AG04450 (cell line): ENCODE results near the gene RPUSD3. TPM values are rescaled to one million over a fixed set of nuclear protein-coding genes. Genes with fewer than 3 reads are reported as not detected.
A peak's percentile ranks its signal among the peaks of the same experiment; 100 is the strongest.

Source experiments
- CTCF ChIA-PET: fragments of 300-600, 350-600 bp; formaldehyde crosslinking; extraction: SDS; loops from one replicate; lab custom pipeline; 2022; ENCODE audit warnings: antibody characterized with exemption, inconsistent platforms; lab: Charles Lee
- POLR2A ChIA-PET: fragments of 350-600 bp; formaldehyde crosslinking; extraction: SDS; loops from one replicate; lab custom pipeline; 2021; ENCODE audit warnings: antibody characterized with exemption, inconsistent platforms; lab: Yijun Ruan, JAX
- DNase-seq: peaks from one replicate; pipeline ENCODE4 v3.0.0-alpha.2; 2011; ENCODE audit warnings: low read depth, low spot score
- H3K27ac ChIP-seq: one replicate; pipeline ENCODE4 v1.5.1; 2012; ENCODE audit warnings: low read depth, low read length, control low read depth
- H3K27me3 ChIP-seq: one replicate; pipeline ENCODE4 v1.6.0; 2012; ENCODE audit warnings: low read length; ENCODE audit not compliant: control insufficient read depth, insufficient read depth
- H3K4me3 ChIP-seq: 2 replicates; pipeline ENCODE4 v1.5.1; 2011; ENCODE audit warnings: mild to moderate bottlenecking, low read depth, low read length, control low read depth
- H3K9me3 ChIP-seq: 2 replicates; pipeline ENCODE4 v1.5.1; 2012; ENCODE audit warnings: low read length; ENCODE audit not compliant: control insufficient read depth, insufficient read depth
- polyA plus RNA-seq: library from polyadenylated mRNA; depleted of rRNA; stranded (reverse); fragments of >200 nt; gene quantifications from 2 replicates; pipeline ENCODE4 v1.2.3, GENCODE V29; 2011
- TF ChIP-seq, protein P1 (sequence below): IDR thresholded peaks from 2 replicates; pipeline ENCODE4 v1.5.1; 2011; ENCODE audit warnings: low read depth, low read length, control low read depth, inconsistent platforms

Gene RPUSD3
- polyA plus RNA-seq, 1 experiment, result 29.0 TPM

DNA sequence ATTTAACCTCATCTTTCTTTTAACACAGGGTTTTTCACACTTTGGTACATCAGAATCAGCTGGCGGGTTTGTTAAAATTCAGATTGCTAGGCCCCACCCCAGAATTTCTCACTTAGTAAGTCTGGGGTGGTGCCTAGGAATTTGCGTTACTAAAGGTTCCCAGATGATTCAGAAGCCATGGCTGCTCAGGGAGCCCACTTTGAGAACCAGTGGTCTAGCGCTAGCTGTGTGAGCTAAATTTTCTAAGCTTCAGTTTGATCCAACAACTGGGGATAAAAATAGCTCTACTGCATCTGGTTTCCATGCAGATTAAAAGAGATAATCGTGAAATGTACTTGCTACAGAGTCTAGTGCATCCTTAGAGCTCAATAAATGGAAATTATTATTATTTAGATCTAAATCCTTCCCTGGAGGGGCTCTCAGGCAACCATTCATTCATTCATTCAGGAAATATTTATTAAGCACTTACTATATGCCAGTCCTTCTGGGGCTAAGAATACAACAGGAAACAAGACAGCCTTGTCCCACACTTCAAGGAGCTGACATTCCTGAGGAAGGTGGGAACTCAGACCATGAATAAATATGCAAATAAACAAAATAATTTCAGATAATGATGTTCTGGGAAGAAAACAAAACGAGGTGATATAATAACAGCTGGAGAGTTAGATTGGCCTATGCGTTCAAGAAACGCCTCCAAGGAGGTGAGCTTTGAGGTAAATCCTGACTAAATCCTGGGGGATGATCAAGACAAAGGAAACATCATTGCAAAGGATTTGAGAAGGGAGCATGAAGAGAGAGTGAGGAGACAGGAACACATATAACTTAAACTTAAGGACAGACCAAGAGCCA lies 40.1 kb upstream of the RPUSD3 start:
- ChIA-PET POLR2A (interaction anchor here (0.6 to 1.1 kb wide), 2 partner anchors 13 to 20 kb away, joined by 4 to 5 read pairs; no protein-coding TSS in a partner anchor), CTCF (interaction anchor here (0.6 to 1.6 kb wide), 4 partner anchors 10 to 355 kb away, joined by 3 to 6 read pairs (median 4); no protein-coding TSS in a partner anchor)
- no peak for DNase-seq
- peak overlapping the region; percentile 39 for H3K27ac ChIP-seq
- H3K4me3 ChIP-seq, result no peak overlapping the region
- TF ChIP-seq, protein P1, sequence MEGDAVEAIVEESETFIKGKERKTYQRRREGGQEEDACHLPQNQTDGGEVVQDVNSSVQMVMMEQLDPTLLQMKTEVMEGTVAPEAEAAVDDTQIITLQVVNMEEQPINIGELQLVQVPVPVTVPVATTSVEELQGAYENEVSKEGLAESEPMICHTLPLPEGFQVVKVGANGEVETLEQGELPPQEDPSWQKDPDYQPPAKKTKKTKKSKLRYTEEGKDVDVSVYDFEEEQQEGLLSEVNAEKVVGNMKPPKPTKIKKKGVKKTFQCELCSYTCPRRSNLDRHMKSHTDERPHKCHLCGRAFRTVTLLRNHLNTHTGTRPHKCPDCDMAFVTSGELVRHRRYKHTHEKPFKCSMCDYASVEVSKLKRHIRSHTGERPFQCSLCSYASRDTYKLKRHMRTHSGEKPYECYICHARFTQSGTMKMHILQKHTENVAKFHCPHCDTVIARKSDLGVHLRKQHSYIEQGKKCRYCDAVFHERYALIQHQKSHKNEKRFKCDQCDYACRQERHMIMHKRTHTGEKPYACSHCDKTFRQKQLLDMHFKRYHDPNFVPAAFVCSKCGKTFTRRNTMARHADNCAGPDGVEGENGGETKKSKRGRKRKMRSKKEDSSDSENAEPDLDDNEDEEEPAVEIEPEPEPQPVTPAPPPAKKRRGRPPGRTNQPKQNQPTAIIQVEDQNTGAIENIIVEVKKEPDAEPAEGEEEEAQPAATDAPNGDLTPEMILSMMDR, result no peak
- no peaks in the 10 kb centered on the region for H3K27me3 ChIP-seq
- no peaks in the 10 kb centered on the region for H3K9me3 ChIP-seq

GRCh38 chr3:9881441-9881840 lies 37.6 kb upstream of the RPUSD3 start:
- H3K9me3 ChIP-seq, result no peaks in the 10 kb centered on the region
- no peaks in the 10 kb centered on the region for H3K27me3 ChIP-seq
- ChIA-PET CTCF (interaction anchor here (0.6 to 0.7 kb wide), 2 partner anchors 7 to 14 kb away, joined by 4 to 5 read pairs; no protein-coding TSS in a partner anchor), POLR2A (interaction anchor here (0.7 kb wide), 1 partner anchor 10 kb away, joined by 3 read pairs; no protein-coding TSS in a partner anchor)
- DNase-seq, result no peak
- TF ChIP-seq, protein P1, result no peak
- no peak overlapping the region for H3K4me3 ChIP-seq
- H3K27ac ChIP-seq, result no peak overlapping the region

DNA sequence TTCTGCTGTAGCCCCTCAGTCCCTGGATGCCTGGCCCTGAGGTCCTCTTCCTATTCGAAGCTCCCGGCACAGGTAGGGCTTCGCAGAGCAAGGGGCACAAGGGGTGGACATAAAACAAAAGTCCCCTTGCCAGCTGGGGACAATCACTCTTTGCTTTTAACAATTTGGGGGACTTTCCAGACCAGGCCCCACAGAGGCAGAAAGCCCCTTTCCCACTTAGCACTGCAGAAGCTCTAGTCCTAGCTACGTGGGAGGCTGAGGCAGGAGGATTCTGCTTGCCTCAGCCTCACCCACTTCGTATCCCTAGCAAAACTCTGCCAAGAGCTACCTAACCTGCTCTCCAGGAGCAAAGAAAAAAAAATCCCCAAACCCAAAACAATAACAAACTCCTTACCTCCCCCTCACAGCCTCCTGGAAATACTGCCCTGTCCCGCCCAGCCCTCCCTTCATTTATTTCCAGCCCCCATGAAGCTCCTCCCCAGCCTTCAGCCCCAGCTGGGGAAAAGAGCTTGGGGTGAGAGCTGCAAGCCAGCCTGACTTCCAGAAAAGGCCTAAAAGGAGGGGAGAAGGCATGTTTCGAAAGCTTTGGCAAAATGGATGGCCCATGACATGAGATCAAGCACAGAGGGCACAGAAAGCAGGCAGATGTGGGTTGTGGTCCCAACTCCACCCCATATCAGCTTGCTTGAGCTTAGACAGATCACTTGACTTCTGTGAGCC lies 36.2 kb upstream of the RPUSD3 start, which contains the start of gene CIDEC:
TSS of gene CIDEC (minus strand) at position 424 of the 720 bp plus-strand sequence. CDS start 1,767 bp downstream, outside the sequence.
- no peak for DNase-seq
- Histone ChIP-seq H3K27ac (no peak within 1 kb of the TSS), H3K4me3 (no peak within 1 kb of the TSS), H3K27me3 (no peaks in the 10 kb centered on the region), H3K9me3 (no peaks in the 10 kb centered on the region)
- ChIA-PET POLR2A (interaction anchor here (0.7 to 1.2 kb wide), 3 partner anchors 14 to 16 kb away, joined by 3 to 5 read pairs (median 4); no protein-coding TSS in a partner anchor), CTCF (no interaction called here)
- TF ChIP-seq, protein P1, result no peak

- no peaks in the 10 kb centered on the region for H3K9me3 ChIP-seq
- ChIA-PET CTCF (no interaction called here), POLR2A (no interaction called here)
- H3K27me3 ChIP-seq, result no peaks in the 10 kb centered on the region
- no peak overlapping the region for H3K27ac ChIP-seq
- DNase-seq, result no peak
- H3K4me3 ChIP-seq, result no peak overlapping the region
- TF ChIP-seq, protein P1, result no peak
These were observed 34.9 kb upstream of the RPUSD3 start for GRCh38 chr3:9878700-9879099.
